OCI-LY1 (cell line): ENCODE data around the gene IFNLR1.

Source experiments
- H2AFZ ChIP-seq: fragments of 200-600 bp; sonication (generic), shearing (Covaris generic); 2 replicates; pipeline ENCODE4 v1.6.0; 2014; ENCODE audit warnings: antibody characterized with exemption, mild to moderate bottlenecking, low read length
- H3F3A ChIP-seq: fragments of 200-600 bp; sonication (generic), shearing (Covaris generic); 2 replicates; pipeline ENCODE4 v1.6.0; 2014; ENCODE audit warnings: mild to moderate bottlenecking, antibody characterized with exemption, low read length, moderate library complexity; ENCODE audit not compliant: insufficient read depth
- H3K27ac ChIP-seq: fragments of 200-600 bp; sonication (generic); 2 replicates; pipeline ENCODE4 v1.5.1; 2014; ENCODE audit warnings: low read length, mixed run types, mild to moderate bottlenecking, low read depth; ENCODE audit not compliant: poor library complexity, severe bottlenecking
- H3K27me3 ChIP-seq: fragments of 200-600 bp; sonication (generic); 2 replicates; pipeline ENCODE4 v1.6.0; 2014; ENCODE audit warnings: antibody characterized with exemption, mild to moderate bottlenecking, low read length, moderate library complexity; ENCODE audit not compliant: insufficient read depth
- H3K36me3 ChIP-seq: fragments of 200-600 bp; sonication (generic); 2 replicates; pipeline ENCODE4 v1.6.1; 2014; ENCODE audit warnings: mild to moderate bottlenecking, antibody characterized with exemption, low read length, moderate library complexity, mixed read lengths; ENCODE audit not compliant: insufficient read depth
- H3K4me1 ChIP-seq: fragments of 200-600 bp; sonication (generic); 2 replicates; pipeline ENCODE4 v1.5.1; 2014; ENCODE audit warnings: mild to moderate bottlenecking, low read length, moderate library complexity; ENCODE audit not compliant: insufficient read depth, severe bottlenecking
- H3K4me2 ChIP-seq: fragments of 200-600 bp; sonication (generic), shearing (Covaris generic); 2 replicates; pipeline ENCODE4 v1.6.1; 2014; ENCODE audit warnings: low read length
- H3K4me3 ChIP-seq: fragments of 200-600 bp; sonication (generic); 2 replicates; pipeline ENCODE4 v1.5.1; 2014; ENCODE audit warnings: low read length, low read depth, mild to moderate bottlenecking, mixed read lengths; ENCODE audit not compliant: poor library complexity, severe bottlenecking
- H3K79me2 ChIP-seq: fragments of 200-600 bp; shearing (Covaris generic); 2 replicates; pipeline ENCODE4 v1.6.1; 2016; ENCODE audit warnings: mixed run types, low read length, mixed read lengths; ENCODE audit not compliant: insufficient read depth
- H3K9ac ChIP-seq: fragments of 200-600 bp; sonication (generic), shearing (Covaris generic); 2 replicates; pipeline ENCODE4 v1.6.1; 2014; ENCODE audit warnings: mild to moderate bottlenecking, low read length, mixed read lengths
- H3K9me2 ChIP-seq: fragments of 200-600 bp; sonication (generic), shearing (Covaris generic); 2 replicates; pipeline ENCODE4 v1.6.1; 2014; ENCODE audit warnings: low read depth, mild to moderate bottlenecking, low read length, mixed read lengths
- H3K9me3 ChIP-seq: fragments of 200-600 bp; shearing (Covaris generic); 2 replicates; pipeline ENCODE4 v1.6.1; 2014; ENCODE audit warnings: low read length, mixed read lengths
- H4K20me1 ChIP-seq: fragments of 200-600 bp; sonication (generic), shearing (Covaris generic); 2 replicates; pipeline ENCODE4 v1.6.0; 2016; ENCODE audit warnings: mild to moderate bottlenecking, low read length; ENCODE audit not compliant: insufficient read depth
- CTCF ChIP-seq: fragments of 200-600 bp; sonication (generic), shearing (Covaris generic); IDR thresholded peaks from 2 replicates; pipeline ENCODE4 v1.5.1; 2017; ENCODE audit warnings: mild to moderate bottlenecking, antibody characterized with exemption, low read length, moderate library complexity, mixed read lengths
- EZH2 ChIP-seq: fragments of 200-600 bp; sonication (generic), shearing (Covaris generic); IDR thresholded peaks from 2 replicates; pipeline ENCODE4 v1.8.0; 2017; ENCODE audit warnings: borderline replicate concordance, mixed run types, mild to moderate bottlenecking, antibody characterized with exemption, low read length, moderate library complexity, mixed read lengths

Gene IFNLR1

GRCh38 chr1:24175033-24175755 lies 11.9 kb downstream of the IFNLR1 start:
- no peak overlapping the region for H3K4me3 ChIP-seq
- no peak overlapping the region for H3K9ac ChIP-seq
- peaks cover 86% of the 10 kb centered on the region for H3K36me3 ChIP-seq
- no peaks in the 10 kb centered on the region for H4K20me1 ChIP-seq
- TF ChIP-seq CTCF = no peak
- no peak for TF ChIP-seq EZH2
- H3K79me2 ChIP-seq = peaks cover 85% of the 10 kb centered on the region
- no peaks in the 10 kb centered on the region for H3K9me2 ChIP-seq
- H3K4me2 ChIP-seq = no peak overlapping the region
- H3K4me1 ChIP-seq = peaks cover 23% of the 10 kb centered on the region
- no peak overlapping the region for H2AFZ ChIP-seq
- H3K27ac ChIP-seq = no peak overlapping the region
- H3K27me3 ChIP-seq = no peaks in the 10 kb centered on the region
- H3K9me3 ChIP-seq = no peaks in the 10 kb centered on the region
- no peaks in the 10 kb centered on the region for H3F3A ChIP-seq

GRCh38 chr1:24173638-24174575 lies 13.2 kb downstream of the IFNLR1 start:
- H3K79me2 ChIP-seq = peaks cover 75% of the 10 kb centered on the region

GRCh38 chr1:24172598-24172997 lies 14.5 kb downstream of the IFNLR1 start:
- H3K4me3 ChIP-seq = no peak overlapping the region
- H3K36me3 ChIP-seq = peaks cover 83% of the 10 kb centered on the region
- H3K27ac ChIP-seq = no peak overlapping the region
- H3F3A ChIP-seq = no peaks in the 10 kb centered on the region
- TF ChIP-seq EZH2 (no peak), CTCF (no peak)
- no peak overlapping the region for H3K4me2 ChIP-seq
- no peaks in the 10 kb centered on the region for H3K9me3 ChIP-seq
- no peaks in the 10 kb centered on the region for H3K9me2 ChIP-seq
- no peak overlapping the region for H3K9ac ChIP-seq
- no peaks in the 10 kb centered on the region for H4K20me1 ChIP-seq
- peaks cover 5% of the 10 kb centered on the region for H3K4me1 ChIP-seq
- H3K27me3 ChIP-seq = no peaks in the 10 kb centered on the region
- H3K79me2 ChIP-seq = peaks cover 63% of the 10 kb centered on the region
- H2AFZ ChIP-seq = no peak overlapping the region

More at GRCh38 chr1:24173638-24174575, 13.2 kb downstream of the IFNLR1 start:
- Histone ChIP-seq H3F3A (no peaks in the 10 kb centered on the region), H3K27ac (no peak overlapping the region), H3K4me1 (peaks cover 15% of the 10 kb centered on the region), H3K9me3 (no peaks in the 10 kb centered on the region), H3K4me3 (no peak overlapping the region), H3K27me3 (no peaks in the 10 kb centered on the region), H3K9ac (no peak overlapping the region), H4K20me1 (no peaks in the 10 kb centered on the region), H2AFZ (no peak overlapping the region), H3K9me2 (no peaks in the 10 kb centered on the region), H3K36me3 (peaks cover 84% of the 10 kb centered on the region), H3K4me2 (no peak overlapping the region)
- TF ChIP-seq EZH2 (no peak), CTCF (no peak)
